A549 (cell line): ENCODE measurements around the gene NLN.

Experiments used
- CEBPB ChIP-seq, 2 experiments: fragments of >200 bp in 1 of 2; sonication (Bioruptor Twin) in 1 of 2; formaldehyde crosslinking in 1 of 2; IDR thresholded peaks; 2 replicates each; pipeline ENCODE4 v1.6.1; 2012 to 2016
- EHMT2 ChIP-seq: fragments of 200-600 bp; sonication (generic); IDR thresholded peaks from 2 replicates; pipeline ENCODE4 v1.6.1; 2016; ENCODE audit warnings: antibody characterized with exemption, low read depth, mild to moderate bottlenecking, moderate library complexity
- ESRRA ChIP-seq: fragments of 150-350 bp; IDR thresholded peaks from 2 replicates; pipeline ENCODE4 v1.6.1; 2014; ENCODE audit warnings: mild to moderate bottlenecking, low read length, borderline replicate concordance
- HOXA7 ChIP-seq: fragments of 250-450 bp; sonication (Bioruptor Pico); IDR thresholded peaks from 2 replicates; pipeline ENCODE4 v1.5.0; 2020; ENCODE audit warnings: mild to moderate bottlenecking, moderate library complexity
- JUN ChIP-seq, 2 experiments: fragments of >200 bp; sonication (Bioruptor Twin); formaldehyde crosslinking; IDR thresholded peaks; 2 replicates in 1 of 2; 3 replicates in 1 of 2; pipeline ENCODE4 v1.6.1; 2016 to 2017
- KDM5A ChIP-seq: fragments of 200-600 bp; sonication (generic); IDR thresholded peaks from 2 replicates; pipeline ENCODE4 v1.6.1; 2016; ENCODE audit warnings: antibody characterized with exemption, mild to moderate bottlenecking
- POLR2A ChIP-seq: IDR thresholded peaks from 2 replicates; pipeline ENCODE4 v1.6.1; 2012; ENCODE audit warnings: mild to moderate bottlenecking, low read length
- TF ChIP-seq, protein P1 (sequence below): fragments of >200 bp; sonication (Bioruptor Twin); formaldehyde crosslinking; IDR thresholded peaks from 3 replicates; pipeline ENCODE4 v1.5.1; 2016
- TF ChIP-seq, protein P2 (sequence below): IDR thresholded peaks from 2 replicates; pipeline ENCODE4 v1.6.1; 2012

DNA sequence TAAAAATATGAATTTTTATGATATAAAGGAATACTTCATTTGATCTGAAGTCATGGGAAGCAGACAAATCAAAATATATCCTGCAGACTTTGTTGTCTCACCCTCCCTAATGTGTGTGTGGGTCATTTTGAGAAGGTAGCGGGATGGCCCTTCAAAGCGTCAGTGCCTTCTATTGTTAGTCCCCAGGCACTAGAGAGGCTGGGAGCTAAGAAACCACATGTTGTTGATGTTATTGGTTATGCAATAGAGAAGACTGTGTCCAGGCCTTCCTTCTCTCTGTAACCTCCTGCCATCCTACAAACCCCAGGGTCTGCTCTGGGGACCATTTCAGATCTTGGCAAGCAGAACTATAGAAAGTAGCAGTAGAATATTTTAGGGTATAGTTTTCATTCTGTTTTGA lies 94.7 kb downstream of the NLN start:
- TF ChIP-seq EHMT2: no peak
- TF ChIP-seq, protein P1, sequence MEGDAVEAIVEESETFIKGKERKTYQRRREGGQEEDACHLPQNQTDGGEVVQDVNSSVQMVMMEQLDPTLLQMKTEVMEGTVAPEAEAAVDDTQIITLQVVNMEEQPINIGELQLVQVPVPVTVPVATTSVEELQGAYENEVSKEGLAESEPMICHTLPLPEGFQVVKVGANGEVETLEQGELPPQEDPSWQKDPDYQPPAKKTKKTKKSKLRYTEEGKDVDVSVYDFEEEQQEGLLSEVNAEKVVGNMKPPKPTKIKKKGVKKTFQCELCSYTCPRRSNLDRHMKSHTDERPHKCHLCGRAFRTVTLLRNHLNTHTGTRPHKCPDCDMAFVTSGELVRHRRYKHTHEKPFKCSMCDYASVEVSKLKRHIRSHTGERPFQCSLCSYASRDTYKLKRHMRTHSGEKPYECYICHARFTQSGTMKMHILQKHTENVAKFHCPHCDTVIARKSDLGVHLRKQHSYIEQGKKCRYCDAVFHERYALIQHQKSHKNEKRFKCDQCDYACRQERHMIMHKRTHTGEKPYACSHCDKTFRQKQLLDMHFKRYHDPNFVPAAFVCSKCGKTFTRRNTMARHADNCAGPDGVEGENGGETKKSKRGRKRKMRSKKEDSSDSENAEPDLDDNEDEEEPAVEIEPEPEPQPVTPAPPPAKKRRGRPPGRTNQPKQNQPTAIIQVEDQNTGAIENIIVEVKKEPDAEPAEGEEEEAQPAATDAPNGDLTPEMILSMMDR: no peak
- TF ChIP-seq, protein P2, sequence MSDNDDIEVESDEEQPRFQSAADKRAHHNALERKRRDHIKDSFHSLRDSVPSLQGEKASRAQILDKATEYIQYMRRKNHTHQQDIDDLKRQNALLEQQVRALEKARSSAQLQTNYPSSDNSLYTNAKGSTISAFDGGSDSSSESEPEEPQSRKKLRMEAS: no peak
- TF ChIP-seq CEBPB (IDR thresholded peaks at IDR 0.05): no peak
- no peak for TF ChIP-seq POLR2A
- TF ChIP-seq HOXA7: no peak
- TF ChIP-seq ESRRA: no peak
- TF ChIP-seq JUN (IDR thresholded peaks at IDR 0.05): no peak
- no peak for TF ChIP-seq KDM5A
